NCI-H82 (cell line): ENCODE measurements around the gene TLCD3B.
A peak's percentile ranks its signal among the peaks of the same experiment; 100 is the strongest.
"Not testable (repeated sequence)": the region's sequence is repeated elsewhere in the genome, so short reads cannot be mapped to it uniquely, and the experiment has no call there.

Experiments
- DNase-seq: peaks from one replicate; lab custom pipeline; 2025; lab: John Stamatoyannopoulos, UW

TLCD3B gene

DNA sequence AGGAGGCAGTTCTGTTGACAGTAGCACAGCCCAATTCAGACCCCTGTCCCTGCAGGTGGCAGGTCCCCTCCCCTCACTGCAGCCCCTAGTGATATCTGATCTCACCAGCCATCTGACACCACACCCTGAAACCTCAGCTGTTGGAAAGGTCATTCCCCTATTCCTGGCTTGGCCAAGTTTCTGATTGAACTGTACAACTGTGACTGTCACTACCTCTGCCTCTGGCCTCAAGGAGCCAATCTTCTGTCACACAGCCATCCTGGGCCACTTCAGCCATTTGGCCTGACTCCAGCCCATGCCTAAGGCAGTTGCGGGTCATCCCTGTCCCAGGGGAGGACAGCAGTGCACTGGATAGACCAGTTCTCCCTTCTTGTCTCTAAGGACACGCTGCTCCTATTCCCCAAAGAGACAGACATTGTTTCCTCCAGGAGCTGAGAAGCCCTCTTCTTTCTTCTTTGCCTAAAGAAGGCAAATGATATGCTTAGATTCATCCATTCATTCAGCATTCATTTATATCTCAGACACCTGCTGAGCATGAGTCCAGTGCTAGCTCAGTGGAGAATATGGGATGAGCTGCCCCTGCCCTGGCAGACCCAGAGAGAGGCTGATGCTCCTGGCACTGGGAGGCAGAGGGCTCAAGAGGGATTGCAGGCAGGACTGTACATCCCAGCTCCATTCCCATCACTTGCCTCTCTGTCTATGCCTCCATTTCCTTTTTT, 29.9 kb upstream of the TLCD3B start:
- peak; percentile 52 for DNase-seq

DNA sequence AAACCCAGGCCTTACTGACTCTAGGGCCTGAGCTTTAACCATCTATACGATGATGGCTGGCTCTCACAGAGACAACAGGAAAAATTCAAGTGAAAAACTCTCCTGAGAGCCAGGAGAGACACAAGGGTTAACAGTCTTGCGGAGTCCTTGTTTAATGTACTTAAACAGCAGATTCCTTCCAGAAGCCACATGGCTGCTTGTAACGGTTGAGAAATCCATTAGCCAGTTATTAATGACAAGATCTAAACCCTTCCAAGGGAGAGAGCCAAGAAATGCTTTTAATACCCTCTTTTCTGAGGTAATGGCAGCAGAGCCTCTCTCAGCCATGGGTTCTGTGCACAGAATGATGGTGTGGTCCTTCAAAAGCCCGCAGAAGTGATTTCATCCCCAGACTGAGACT, 29.3 kb upstream of the TLCD3B start:
- DNase-seq: peak; percentile 71

DNA sequence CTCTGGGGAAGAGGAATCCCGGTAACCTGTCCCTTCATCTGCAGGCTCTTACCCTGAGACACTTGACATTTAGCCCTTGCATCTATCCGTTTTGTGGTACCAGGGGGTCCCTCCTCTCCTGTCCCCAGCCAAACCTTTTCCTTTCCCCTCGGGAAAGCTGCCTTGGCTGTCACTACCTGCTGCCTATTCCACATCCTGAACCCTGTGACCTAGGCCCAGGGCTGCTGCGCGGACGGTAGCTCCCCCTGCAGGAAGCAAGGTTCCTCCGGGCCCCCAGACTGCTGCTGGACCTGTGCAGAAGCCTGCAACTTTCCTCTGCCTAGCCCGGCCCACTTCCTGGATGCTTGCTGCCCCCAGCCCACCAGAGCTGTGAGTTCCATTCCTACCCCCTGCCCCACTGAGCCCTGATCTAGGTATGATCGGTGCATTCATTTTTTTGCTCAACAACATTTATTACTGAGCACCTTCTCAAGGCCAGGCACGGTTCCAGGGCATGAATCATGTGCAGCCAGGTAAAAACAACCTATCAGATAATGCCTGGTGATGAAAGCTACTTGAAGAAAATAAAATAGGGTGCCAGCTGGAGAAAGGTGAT, 24.0 kb upstream of the TLCD3B start:
- DNase-seq: peak; percentile 65

DNA sequence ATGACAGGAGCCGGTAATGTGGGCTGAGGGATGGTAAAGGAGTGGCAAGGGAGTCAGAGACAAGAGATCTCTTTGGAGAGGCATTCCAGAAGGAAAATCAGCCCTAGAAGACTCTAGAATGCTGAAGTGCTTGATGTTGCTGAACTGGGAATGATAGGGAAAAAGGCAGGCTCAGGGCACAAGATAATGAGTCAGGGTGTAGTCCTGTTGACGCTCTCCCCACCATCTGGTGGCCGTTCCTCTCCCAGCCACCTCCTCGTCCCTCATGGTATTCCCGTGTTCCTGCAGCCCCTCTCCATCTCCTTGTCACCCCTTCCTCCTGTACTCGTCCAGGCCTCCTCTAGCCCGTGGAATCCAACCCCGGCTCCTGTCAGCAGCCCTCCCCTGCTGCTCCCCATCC, 23.4 kb upstream of the TLCD3B start:
- peak; percentile 35 for DNase-seq

DNA sequence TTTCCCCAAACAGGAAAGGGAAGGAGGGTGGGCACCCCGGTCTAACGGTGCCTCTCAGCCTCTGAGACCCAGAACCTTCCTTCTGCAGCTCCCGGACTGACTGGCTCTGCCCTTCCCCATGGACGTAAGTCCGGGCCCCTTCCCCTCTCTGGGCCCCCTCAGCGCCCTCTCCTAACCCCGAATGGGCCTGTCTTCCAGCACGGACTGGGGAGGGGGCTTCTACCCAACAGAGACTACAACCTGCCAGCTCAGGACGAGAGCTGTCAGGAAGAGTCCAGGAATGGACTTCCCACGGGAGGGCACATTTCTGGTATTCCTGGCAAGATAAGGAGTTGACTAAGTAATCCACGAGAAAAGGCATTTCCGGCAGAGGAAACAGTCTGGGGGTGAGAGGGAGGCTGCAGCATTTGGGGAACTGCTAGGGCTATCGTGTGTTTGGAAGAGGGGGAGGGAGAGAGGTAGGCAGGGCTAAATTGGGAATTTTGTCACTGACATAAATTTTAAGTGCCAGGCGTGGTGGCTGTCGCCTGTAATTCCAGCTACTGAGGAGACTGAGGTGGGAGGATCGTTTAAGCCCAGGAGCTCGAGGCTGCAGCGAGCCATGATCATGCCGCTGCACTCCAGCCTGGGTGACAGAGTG, 22.4 kb upstream of the TLCD3B start:
- DNase-seq: no peak

DNA sequence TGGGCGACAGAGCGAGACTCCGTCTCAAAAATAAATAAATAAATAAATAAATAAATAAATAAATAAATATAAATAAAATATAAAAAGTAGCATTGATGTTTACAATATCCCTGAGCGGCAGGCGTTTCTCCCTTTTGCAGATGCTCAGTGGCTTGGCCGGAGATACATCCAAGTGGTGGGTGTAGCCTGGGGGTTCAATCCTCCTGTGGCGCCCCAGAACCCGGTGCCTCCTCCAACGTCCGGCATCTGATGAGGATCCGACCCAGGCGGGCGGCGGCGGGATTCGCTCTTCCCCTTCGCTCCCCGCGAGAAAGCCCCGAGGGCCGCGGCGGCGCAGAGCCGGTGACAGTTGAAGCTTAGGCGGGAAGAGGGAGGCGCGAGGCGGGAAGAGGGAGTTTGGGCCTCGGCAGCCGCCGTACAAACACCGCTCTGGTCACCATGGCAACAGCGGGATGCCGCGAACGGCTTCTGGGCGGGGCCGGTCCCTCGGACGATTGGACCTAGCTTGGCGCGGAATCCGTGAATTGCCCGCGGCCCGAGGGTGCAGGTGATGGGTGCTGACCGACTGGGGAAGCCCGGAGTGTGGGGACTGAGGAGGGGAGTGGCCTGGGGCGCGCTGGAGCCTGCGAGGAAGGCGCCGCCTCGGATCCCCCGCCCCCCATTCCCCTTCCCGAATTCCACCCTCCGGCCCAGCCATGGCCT, 21.8 kb upstream of the TLCD3B start:
- peak; percentile 92 for DNase-seq

DNA sequence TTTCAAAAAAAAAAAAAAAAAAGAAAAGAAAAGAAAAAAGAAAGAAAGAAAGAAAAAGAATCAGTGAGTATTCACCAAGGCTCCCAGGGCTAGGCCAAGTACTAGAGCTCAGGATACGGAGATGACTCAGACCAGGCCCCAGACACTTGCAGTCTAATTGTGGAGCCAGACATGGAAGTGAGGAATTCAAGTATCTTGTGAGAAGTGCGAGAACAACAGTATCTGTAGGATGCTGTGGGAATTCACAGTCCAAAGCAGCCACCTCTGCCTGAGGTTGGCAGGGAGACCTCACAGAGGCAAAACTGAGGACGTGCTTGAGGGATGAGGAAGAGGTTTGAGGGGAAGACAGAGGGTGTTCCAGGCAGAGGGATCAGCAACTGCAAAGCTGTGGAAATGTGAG, 20.4 kb upstream of the TLCD3B start:
- DNase-seq: no peak

DNA sequence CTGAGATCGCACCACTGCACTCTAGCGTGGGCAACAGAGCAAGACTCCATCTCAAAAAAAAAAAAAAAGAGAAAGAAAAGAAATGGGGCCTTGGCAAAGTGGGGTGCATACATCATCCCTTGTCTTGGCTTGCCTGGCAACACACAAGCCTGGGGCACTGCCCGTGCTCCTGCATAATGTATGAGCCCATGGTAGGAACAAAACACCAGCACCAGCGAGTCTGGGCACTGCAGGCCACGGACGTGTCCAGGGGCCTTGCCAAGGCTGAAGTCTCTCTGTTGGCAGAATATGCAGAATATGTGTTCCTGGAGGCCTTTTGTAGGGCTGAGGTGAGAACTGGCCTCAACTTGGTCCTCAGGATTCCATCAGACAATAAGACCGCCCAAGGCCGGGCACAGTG, 18.8 kb upstream of the TLCD3B start:
- DNase-seq: no peak

DNA sequence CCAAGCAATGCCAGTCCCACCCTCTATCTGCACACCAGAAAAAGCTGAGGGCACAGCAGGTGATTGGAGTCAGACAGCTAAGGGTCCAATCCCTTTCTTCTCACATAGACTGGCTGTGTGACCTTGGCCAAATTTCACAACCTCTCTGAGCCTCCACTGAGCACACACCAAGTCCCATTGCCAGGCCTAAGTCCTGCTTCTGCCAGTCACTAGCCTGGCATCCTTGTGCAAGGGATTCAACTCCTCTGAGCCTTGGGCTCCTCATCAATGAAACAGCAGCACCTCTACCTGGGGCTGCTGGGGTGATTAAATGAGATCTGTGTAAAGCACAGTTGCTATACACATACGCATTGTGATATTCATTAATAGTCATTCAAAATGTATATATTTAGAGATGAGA, 15.5 kb upstream of the TLCD3B start:
- DNase-seq: no peak

DNA sequence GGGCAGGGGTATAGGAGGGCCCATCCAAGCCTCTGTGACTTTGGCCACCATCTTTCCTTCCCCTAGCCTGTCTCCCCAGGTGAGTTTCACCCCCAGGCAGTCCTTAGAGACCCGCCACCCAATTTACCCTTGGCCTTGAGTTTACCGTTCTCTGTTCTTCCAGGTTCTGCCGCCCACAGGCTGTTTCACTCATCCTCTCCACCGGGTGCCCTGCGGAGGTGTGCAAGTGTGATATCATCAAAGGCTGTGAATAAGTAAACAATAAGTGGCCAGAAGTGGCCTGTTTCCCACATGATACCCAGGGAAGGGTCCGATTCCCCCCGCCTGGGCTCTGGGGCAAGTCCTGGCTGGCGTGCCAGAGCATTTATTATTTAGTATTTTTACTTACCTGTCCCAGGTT, 15.1 kb upstream of the TLCD3B start:
- no peak for DNase-seq

DNA sequence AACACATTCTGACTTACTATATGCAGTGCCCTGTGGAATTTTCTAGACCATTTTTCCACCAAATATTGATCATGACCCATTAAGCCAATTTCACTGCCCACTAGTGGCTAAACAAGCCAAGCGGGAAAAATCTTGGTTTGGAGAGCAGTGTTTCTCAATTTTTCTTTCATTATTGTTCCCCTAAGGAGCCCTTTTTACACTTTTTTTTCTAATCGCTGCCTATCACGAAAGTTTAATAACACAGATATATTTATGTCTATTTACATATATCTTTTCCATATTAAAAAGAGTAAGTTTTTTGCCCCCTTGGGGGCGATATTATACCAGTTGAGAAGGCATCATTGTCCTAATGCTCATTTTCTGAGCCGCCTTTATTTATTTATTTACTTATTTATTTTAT, 10.8 kb upstream of the TLCD3B start:
- DNase-seq: peak; percentile 16

DNA sequence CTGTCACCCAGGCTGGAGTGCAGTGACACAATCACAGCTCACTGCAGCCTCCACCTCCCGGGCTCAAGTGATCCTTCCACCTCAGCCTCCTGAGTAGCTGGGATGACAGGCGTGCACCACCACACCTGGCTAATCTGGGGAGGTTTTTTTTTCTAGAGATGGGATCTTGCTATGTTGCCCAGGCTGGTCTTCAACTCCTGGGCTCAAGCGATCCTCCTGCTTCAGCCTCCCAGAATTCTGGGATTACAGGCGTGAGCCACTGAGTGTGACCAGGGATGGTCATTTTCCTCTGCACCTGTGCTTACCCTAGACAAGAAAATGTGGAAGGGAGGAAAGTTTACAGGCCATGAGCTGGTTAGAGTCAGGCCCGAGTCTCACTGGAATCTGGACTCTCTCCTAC, 9.6 kb upstream of the TLCD3B start:
- DNase-seq: not testable (repeated sequence)

DNA sequence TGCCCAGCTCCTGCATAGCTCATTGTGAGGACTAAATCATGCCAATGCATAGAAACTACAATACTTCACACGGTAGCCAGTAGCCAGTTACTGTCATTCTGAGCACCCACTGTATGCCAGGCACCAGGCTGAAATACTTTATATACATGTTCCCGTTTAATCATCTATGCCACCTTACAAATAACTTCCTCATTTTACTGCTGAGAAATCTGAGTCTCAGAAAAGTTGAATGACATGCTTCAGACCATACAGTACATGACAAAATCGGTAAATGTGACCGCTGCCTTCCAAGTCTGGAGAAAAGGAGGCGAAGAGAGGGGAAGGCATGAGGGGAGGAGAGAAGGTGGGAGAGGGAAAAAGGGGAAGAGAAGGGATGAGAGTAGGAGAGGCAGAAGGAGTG, 9.2 kb upstream of the TLCD3B start:
- DNase-seq: no peak

DNA sequence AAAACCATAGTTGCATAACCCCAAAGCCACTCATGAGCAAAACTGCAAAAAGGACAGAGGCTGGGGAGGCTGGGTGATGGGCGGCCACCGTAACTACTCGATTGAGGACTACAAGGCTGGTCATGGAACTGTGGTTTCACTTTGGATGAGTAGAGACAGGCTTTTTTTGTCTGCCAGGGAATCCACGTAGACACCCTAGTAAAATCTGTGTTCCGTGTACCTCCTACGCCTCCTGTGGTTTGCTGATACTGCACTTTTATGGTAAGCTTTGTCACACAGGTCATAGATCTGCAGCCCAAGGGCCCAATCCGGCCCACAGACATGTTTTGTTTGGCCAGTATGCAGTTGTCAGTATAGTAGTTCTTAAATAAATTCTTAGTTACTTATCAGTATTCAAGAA, 2.2 kb upstream of the TLCD3B start:
- no peak for DNase-seq

DNA sequence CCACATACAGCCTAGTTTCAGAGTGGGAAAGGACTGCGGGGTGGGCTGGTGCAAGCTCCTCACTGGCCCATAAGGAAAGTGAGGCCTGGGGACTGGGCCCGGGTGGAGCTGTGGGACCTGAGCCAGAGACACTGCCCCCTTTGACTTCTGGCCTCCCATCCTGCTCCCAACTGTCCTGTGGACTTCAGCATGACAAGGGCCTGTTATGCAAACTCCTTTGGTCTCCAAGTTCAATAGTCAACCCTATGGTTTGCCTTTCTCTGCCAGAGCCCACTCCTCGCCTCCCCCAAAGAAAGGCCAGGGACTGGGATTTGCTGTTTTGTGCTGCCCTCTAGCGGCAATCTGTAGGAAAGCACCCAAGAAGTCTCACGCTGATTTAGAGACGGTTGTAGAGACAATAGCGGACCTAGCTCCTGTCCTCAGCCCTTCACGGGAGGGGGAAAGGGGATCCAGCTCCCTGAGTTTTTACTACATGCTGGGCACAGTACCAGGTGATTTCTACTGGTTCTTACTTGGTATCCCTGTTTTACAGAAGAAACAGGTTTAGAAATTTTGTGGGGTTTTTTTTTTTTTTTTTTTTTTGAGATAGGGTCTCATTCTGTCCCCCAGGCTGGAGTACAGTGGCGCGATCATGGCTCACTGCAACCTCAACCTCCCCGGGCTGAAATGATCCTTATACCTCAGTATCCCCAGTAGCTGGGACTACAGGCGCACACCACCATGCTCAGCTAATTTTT, 1.2 kb upstream of the TLCD3B start:
- peak; percentile 89 for DNase-seq

DNA sequence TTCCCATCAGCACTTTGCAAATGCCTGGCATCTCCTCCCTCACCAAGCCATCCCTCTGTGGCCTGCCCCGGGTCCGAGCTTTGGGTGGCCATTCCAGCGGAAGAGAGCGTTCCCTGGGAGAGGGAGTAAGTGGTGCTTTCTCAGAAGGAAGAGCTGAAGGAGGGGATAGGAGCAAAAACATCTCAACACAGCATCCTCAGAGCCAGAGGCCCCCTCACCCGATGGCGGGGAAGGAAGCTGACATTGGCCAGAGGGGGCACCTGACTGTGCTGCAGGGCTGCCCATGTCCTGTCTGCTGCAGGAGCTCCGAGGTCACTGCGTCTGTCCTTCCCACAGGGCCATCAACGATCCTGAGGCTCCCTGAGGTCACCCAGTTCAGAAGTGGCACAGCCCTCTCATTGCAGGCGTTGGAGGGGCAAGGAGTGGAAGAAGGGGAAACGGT, 427 bp upstream of the TLCD3B start:
- DNase-seq: no peak

DNA sequence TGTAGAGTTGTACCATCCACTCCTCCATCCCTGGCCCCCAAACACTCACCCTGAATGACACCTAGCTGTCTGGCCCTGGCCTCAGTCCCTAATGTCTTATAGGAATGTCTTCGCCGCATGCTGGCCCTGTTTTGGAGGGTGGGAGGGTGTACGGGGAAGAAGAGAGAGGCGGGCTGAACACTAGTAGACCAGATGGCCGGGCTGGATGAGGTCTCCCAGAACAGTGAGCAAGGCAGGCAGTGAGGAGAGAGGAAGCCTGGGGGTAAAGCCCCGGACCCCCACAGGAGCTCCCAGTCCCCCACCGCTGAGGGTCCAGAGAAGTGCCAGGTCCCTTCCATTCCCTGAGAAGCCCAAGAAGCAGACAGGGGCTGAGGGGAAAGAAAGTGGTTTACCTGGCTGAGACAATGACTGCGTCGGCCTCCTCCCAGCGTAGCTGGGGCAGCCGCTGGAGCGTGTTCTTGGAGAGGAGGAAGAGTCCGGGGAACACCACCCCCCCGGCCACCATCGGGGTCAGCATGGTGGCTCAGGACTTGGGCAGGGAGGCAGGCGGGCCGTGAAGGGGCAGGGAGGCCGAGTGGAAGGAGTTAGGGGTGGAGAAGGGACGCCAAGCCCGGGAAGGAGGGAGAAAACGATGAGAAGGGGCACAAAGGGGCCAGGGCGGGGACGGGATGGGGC, 923 bp downstream of the TLCD3B start:
- DNase-seq: peak; percentile 78

DNA sequence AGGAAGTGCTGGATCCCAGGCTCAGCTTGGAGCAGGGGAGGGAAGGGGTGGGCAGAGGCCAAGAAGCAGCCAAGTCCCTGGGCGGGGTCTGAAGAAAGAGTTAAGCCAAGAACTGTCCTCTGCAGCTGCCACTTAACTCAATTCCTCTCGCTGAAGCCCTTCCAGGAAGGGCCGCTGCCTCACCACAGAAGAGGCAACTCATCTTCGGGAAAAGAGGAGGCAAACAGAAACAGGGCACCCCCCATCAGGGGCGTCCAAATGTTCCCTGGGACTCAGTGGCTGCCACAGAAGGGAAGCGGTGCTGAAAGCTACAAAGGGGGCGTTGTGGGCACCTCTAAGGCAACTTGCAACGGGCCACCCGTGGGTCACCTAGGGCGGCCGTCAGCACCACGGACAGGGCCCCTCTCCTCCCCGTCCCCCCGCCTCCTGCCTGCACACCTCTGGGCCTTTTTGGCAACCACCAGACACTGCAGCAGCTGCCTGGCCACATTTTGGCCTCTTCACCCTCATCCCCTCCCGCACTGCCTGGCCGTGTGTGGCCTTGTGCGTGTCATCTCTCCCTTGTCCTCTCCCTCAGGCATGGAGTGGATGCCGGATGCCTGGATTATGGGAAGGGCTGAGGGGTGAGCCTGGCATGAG, 2.5 kb downstream of the TLCD3B start:
- DNase-seq: no peak

DNA sequence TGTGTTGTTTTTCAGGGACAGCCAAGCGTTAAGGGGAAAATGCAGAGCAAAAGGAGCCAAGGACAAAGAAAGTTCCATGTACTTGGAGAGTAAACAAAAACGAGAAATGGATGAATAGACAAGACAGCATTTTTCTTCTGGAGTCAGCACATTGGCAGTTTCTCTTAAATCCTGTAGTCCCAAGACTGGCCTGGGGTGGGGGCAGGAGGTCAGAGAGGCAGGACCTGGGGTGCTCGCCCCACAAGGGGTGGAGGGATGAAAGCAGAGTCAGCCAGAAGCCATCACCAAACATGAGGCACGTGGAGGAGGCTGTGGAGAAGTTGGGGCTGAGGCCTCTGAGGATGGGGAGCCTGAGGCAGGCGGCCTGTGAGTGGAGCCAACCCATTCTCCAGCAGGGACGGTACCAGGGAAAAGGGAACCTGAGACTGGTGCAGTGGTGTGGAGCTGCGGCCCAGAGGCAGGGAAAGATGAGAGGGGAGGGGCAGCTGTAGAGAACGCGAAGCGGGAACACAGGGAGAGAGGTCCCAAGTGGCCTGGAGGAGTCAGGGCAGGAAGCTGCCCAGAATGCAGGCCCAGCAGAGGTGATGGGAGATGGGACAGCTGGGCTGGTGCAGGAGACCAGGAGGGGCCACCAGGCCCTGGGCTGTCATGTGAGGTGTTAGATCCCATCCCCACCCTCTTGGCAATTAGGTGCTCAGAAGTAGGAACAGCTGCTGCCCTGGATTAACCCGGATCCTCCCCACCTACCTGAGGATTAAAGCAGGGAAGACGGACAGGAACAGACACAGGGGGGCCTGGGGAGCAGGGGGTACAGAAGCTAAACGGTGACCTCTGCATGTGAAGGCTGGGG, 3.3 kb downstream of the TLCD3B start:
- DNase-seq: peak; percentile 99

DNA sequence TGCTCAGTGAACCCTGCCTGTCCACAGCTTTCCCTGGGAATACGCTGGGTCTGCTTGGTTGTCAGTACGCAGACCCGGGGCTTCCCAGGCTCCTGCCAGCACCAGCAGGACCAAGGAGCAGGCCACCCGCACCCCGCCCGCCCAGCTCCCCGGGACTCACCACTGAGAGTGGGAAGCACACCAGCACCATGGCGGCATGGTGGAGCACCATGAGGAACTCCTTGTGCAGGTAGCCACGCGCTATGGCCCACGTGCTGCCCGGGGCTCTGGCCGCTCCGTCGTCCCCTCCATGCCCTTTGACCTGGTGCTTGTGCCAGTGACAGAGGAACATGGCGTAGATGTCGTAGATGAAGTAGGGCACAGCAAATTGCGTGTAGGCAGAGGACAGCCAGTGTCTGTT, 4.6 kb downstream of the TLCD3B start:
- no peak for DNase-seq
